Neural cell (in vitro differentiated cells): ENCODE results near the gene PTPRS. TPM values are rescaled to one million over a fixed set of nuclear protein-coding genes. Genes with fewer than 3 reads are reported as not detected.
"Not testable (repeated sequence)": the region's sequence is repeated elsewhere in the genome, so short reads cannot be mapped to it uniquely, and the experiment has no call there.

Experiments used
- H2AFZ ChIP-seq: fragments of 200-600, 300-800 bp; sonication (generic), shearing (Covaris generic); 2 replicates; pipeline ENCODE4 v1.6.0; 2014; ENCODE audit warnings: low read depth, mild to moderate bottlenecking, antibody characterized with exemption, low read length, moderate library complexity
- H3F3A ChIP-seq: fragments of 200-600 bp; shearing (Covaris generic); 2 replicates; pipeline ENCODE4 v1.6.1; 2016; ENCODE audit warnings: mild to moderate bottlenecking, moderate library complexity, mixed read lengths, antibody characterized with exemption, low read length; ENCODE audit not compliant: insufficient read depth, poor library complexity, severe bottlenecking
- H3K27ac ChIP-seq: fragments of 200-600, 300-800 bp; sonication (generic), shearing (Covaris generic); 2 replicates; pipeline ENCODE4 v1.5.1; 2014; ENCODE audit warnings: mild to moderate bottlenecking, low read length, moderate library complexity
- H3K27me3 ChIP-seq: fragments of 300-800, 200-600 bp; sonication (generic), shearing (Covaris generic); 2 replicates; pipeline ENCODE4 v1.6.0; 2014; ENCODE audit warnings: mild to moderate bottlenecking, low read depth, low read length, moderate library complexity; ENCODE audit not compliant: insufficient read depth
- H3K36me3 ChIP-seq: fragments of 300-800, 200-600 bp; sonication (generic), shearing (Covaris generic); 2 replicates; pipeline ENCODE4 v1.5.1; 2014; ENCODE audit warnings: mild to moderate bottlenecking, antibody characterized with exemption, low read length, moderate library complexity; ENCODE audit not compliant: insufficient read depth
- H3K4me2 ChIP-seq: fragments of 300-800, 200-600 bp; sonication (generic), shearing (Covaris generic); 2 replicates; pipeline ENCODE4 v1.6.0; 2014; ENCODE audit warnings: mild to moderate bottlenecking, low read length
- H3K4me3 ChIP-seq: fragments of 300-800, 200-600 bp; sonication (generic), shearing (Covaris generic); 2 replicates; pipeline ENCODE4 v1.5.1; 2014; ENCODE audit warnings: mild to moderate bottlenecking, low read length, moderate library complexity
- H3K79me2 ChIP-seq: fragments of 200-600 bp; shearing (Covaris generic); replicated peaks from 2 replicates; pipeline ENCODE4 v1.6.0; 2014; ENCODE audit warnings: mild to moderate bottlenecking, low read length, moderate library complexity; ENCODE audit not compliant: insufficient read depth
- H3K9ac ChIP-seq: fragments of 300-800, 200-600 bp; sonication (generic), shearing (Covaris generic); 2 replicates; pipeline ENCODE4 v1.6.1; 2016; ENCODE audit warnings: mild to moderate bottlenecking, low read length, mixed read lengths
- H3K9me2 ChIP-seq: fragments of 200-600 bp; shearing (Covaris generic); 2 replicates; pipeline ENCODE4 v1.6.1; 2016; ENCODE audit warnings: mild to moderate bottlenecking, low read length, mixed read lengths; ENCODE audit not compliant: insufficient read depth
- H3K9me3 ChIP-seq: fragments of 200-600, 300-800 bp; sonication (generic), shearing (Covaris generic); 2 replicates; pipeline ENCODE4 v1.6.1; 2016; ENCODE audit warnings: mild to moderate bottlenecking, mixed run types, low read length, moderate library complexity, mixed read lengths
- H4K20me1 ChIP-seq: fragments of 200-600 bp; shearing (Covaris generic); 2 replicates; pipeline ENCODE4 v1.6.1; 2016; ENCODE audit warnings: mild to moderate bottlenecking, mixed run types; ENCODE audit not compliant: insufficient read depth
- EP300 ChIP-seq: fragments of 450-650 bp; conservative IDR thresholded peaks from 2 replicates; pipeline ENCODE4 v1.6.1; 2014; ENCODE audit warnings: antibody characterized with exemption, mild to moderate bottlenecking, moderate library complexity; ENCODE audit not compliant: poor library complexity, severe bottlenecking
- EZH2 ChIP-seq: fragments of 200-600, 300-800 bp; shearing (Covaris generic), sonication (generic); IDR thresholded peaks from 2 replicates; pipeline ENCODE4 v1.6.1; 2014; ENCODE audit warnings: antibody characterized with exemption, low read length, borderline replicate concordance, mild to moderate bottlenecking; ENCODE audit not compliant: insufficient read depth, poor library complexity, severe bottlenecking
- MXI1 ChIP-seq: fragments of 450-650 bp; conservative IDR thresholded peaks from 2 replicates; pipeline ENCODE4 v1.6.1; 2014; ENCODE audit warnings: antibody characterized with exemption, mild to moderate bottlenecking; ENCODE audit not compliant: poor library complexity, severe bottlenecking
- POLR2AphosphoS5 ChIP-seq: IDR thresholded peaks from 2 replicates; pipeline ENCODE4 v1.6.1; 2012
- RAD21 ChIP-seq: fragments of 450-650 bp; conservative IDR thresholded peaks from 2 replicates; pipeline ENCODE4 v1.6.1; 2014; ENCODE audit warnings: antibody characterized with exemption, mild to moderate bottlenecking, moderate library complexity
- SMC3 ChIP-seq: fragments of 450-650 bp; conservative IDR thresholded peaks from 2 replicates; pipeline ENCODE4 v1.6.1; 2014; ENCODE audit warnings: antibody characterized with exemption, mild to moderate bottlenecking, moderate library complexity; ENCODE audit not compliant: poor library complexity
- TAF1 ChIP-seq: IDR thresholded peaks from 2 replicates; pipeline ENCODE4 v1.6.1; 2012; ENCODE audit warnings: low read depth
- polyA plus RNA-seq: library from polyadenylated mRNA; depleted of rRNA; stranded (reverse); fragments of >200 nt; gene quantifications from 2 replicates; pipeline ENCODE4 v1.2.3, GENCODE V29; 2014
- TF ChIP-seq, protein P1 (sequence below): IDR thresholded peaks from 2 replicates; pipeline ENCODE4 v1.6.1; 2012; ENCODE audit warnings: borderline replicate concordance
- TF ChIP-seq, protein P2 (sequence below): fragments of 450-650 bp; IDR thresholded peaks from 2 replicates; pipeline ENCODE4 v1.5.1; 2014; ENCODE audit warnings: antibody characterized with exemption, mild to moderate bottlenecking, moderate library complexity; ENCODE audit not compliant: poor library complexity, severe bottlenecking

Gene PTPRS
- polyA plus RNA-seq, 1 donor from 2014 or later: 121 TPM

DNA sequence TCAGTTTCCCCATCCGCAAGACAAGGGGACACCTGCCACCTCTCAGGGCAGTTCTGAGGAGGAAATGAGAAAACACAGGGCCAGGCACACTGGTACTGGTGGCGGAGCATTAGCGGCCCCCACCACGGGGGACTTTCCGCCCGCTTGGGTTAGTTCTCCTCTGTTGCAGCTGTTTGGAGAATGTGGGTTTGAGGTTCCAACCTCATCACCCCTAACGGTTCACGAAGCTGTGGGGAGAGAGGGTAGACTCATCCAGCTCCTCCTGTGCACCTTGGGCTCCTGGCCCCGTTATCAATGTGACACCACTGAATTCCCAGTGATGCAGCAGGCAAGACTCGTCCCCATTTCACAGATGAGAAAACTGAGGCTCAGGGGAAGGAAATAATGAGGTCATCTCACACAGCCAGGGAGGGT lies 10.3 kb downstream of the PTPRS start:
- H4K20me1 ChIP-seq: peaks cover 76% of the 10 kb centered on the region
- peaks cover 83% of the 10 kb centered on the region for H3K79me2 ChIP-seq

DNA sequence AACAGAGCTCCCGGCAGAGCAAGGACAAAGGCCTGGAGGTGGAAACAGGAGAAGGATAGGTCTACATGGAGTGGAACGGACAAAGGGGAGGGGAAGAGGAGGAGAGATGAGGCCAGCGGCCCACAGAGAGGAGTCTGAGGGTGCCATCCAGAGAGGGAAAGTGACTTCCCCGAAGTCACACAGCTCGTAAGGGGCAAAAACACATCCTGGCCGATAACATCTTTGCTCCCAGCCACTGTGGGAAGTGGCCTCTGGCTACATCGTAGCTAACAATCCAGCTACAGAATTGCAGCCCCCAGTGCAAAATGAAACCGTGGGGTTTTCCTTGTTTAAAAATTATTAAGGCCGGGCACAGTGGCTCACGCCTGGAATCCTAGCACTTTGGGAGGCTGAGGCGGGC lies 11.5 kb downstream of the PTPRS start:
- Histone ChIP-seq H3K36me3 (no peaks in the 10 kb centered on the region), H4K20me1 (peaks cover 76% of the 10 kb centered on the region), H3K27me3 (no peaks in the 10 kb centered on the region)

More for the DNA sequence above, 10.3 kb downstream of the PTPRS start:
- Histone ChIP-seq H3K9ac (no peak overlapping the region), H3K9me3 (no peaks in the 10 kb centered on the region), H3K9me2 (no peaks in the 10 kb centered on the region), H3K36me3 (no peaks in the 10 kb centered on the region), H3K4me3 (no peak overlapping the region), H3K4me2 (no peak overlapping the region), H2AFZ (no peak overlapping the region), H3F3A (no peaks in the 10 kb centered on the region), H3K27me3 (no peaks in the 10 kb centered on the region), H3K27ac (no peak overlapping the region)
- TF ChIP-seq MXI1 (no peak), EP300 (no peak)
- TF ChIP-seq, protein P1, sequence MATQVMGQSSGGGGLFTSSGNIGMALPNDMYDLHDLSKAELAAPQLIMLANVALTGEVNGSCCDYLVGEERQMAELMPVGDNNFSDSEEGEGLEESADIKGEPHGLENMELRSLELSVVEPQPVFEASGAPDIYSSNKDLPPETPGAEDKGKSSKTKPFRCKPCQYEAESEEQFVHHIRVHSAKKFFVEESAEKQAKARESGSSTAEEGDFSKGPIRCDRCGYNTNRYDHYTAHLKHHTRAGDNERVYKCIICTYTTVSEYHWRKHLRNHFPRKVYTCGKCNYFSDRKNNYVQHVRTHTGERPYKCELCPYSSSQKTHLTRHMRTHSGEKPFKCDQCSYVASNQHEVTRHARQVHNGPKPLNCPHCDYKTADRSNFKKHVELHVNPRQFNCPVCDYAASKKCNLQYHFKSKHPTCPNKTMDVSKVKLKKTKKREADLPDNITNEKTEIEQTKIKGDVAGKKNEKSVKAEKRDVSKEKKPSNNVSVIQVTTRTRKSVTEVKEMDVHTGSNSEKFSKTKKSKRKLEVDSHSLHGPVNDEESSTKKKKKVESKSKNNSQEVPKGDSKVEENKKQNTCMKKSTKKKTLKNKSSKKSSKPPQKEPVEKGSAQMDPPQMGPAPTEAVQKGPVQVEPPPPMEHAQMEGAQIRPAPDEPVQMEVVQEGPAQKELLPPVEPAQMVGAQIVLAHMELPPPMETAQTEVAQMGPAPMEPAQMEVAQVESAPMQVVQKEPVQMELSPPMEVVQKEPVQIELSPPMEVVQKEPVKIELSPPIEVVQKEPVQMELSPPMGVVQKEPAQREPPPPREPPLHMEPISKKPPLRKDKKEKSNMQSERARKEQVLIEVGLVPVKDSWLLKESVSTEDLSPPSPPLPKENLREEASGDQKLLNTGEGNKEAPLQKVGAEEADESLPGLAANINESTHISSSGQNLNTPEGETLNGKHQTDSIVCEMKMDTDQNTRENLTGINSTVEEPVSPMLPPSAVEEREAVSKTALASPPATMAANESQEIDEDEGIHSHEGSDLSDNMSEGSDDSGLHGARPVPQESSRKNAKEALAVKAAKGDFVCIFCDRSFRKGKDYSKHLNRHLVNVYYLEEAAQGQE: no peak

DNA sequence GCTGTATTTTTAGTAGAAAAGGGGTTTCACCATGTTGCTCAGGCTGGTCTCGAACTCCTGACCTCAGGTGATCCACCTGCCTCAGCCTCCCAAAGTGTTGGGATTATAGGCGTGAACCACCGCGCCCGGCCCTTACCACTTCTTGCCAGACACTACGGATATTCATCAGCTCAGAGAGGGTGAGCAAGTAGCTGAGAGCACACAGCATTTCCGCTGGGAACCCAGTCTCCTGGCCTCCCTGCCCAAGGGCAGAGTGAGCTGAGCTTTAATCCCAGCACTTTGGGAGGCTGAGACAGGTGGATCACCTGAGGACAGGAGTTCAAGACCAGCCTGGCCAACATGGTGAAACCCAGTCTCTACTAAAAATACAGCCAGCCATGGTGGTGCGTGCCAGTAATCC lies 12.2 kb downstream of the PTPRS start:
- Histone ChIP-seq H3K79me2 (peaks cover 81% of the 10 kb centered on the region), H4K20me1 (peaks cover 73% of the 10 kb centered on the region)
- not testable (repeated sequence) for H3K27ac ChIP-seq, H3K9ac ChIP-seq, H3K9me2 ChIP-seq, H3F3A ChIP-seq, H3K36me3 ChIP-seq, H2AFZ ChIP-seq, H3K4me3 ChIP-seq, H3K9me3 ChIP-seq, H3K27me3 ChIP-seq, H3K4me2 ChIP-seq

More for the DNA sequence above, 11.5 kb downstream of the PTPRS start:
- Histone ChIP-seq H3K9me2 (no peaks in the 10 kb centered on the region), H3K4me2 (no peak overlapping the region), H2AFZ (no peak overlapping the region), H3K9ac (no peak overlapping the region), H3F3A (no peaks in the 10 kb centered on the region), H3K79me2 (peaks cover 83% of the 10 kb centered on the region), H3K4me3 (no peak overlapping the region), H3K9me3 (peaks cover 2% of the 10 kb centered on the region), H3K27ac (no peak overlapping the region)
- TF ChIP-seq, protein P1: no peak
- TF ChIP-seq POLR2AphosphoS5 (no peak), RAD21 (no peak), TAF1 (no peak), EP300 (no peak), MXI1 (no peak), SMC3 (no peak), EZH2 (no peak)
- TF ChIP-seq, protein P2, sequence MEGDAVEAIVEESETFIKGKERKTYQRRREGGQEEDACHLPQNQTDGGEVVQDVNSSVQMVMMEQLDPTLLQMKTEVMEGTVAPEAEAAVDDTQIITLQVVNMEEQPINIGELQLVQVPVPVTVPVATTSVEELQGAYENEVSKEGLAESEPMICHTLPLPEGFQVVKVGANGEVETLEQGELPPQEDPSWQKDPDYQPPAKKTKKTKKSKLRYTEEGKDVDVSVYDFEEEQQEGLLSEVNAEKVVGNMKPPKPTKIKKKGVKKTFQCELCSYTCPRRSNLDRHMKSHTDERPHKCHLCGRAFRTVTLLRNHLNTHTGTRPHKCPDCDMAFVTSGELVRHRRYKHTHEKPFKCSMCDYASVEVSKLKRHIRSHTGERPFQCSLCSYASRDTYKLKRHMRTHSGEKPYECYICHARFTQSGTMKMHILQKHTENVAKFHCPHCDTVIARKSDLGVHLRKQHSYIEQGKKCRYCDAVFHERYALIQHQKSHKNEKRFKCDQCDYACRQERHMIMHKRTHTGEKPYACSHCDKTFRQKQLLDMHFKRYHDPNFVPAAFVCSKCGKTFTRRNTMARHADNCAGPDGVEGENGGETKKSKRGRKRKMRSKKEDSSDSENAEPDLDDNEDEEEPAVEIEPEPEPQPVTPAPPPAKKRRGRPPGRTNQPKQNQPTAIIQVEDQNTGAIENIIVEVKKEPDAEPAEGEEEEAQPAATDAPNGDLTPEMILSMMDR: no peak
